ENCODE results near the gene GRIN1. TPM values are rescaled to one million over a fixed set of nuclear protein-coding genes. Genes with fewer than 3 reads are reported as not detected.
"Not testable (repeated sequence)": the region's sequence is repeated elsewhere in the genome, so short reads cannot be mapped to it uniquely, and the experiment has no call there.

The GRIN1 gene
- total RNA-seq, 2 donors from 2014 or later = 0.35 to 0.73 TPM

- H3K27ac Mint-ChIP-seq = no peak overlapping the region
- Histone ChIP-seq H3K4me1 (ENCODE audit: control insufficient read depth, insufficient read depth, low read length) (peaks cover 4% of the 10 kb centered on the region), H3K27me3 (ENCODE audit: control insufficient read depth, insufficient read depth, low read length, poor library complexity, severe bottlenecking) (peaks cover 28% of the 10 kb centered on the region), H3K4me3 (ENCODE audit: low read length) (no peak overlapping the region), H3K9me3 (ENCODE audit: control insufficient read depth, low read length) (no peaks in the 10 kb centered on the region), H3K27ac (ENCODE audit: low read depth, low read length) (no peak overlapping the region), H3K9ac (ENCODE audit: extremely low read depth, low read length, poor library complexity, severe bottlenecking) (no peak overlapping the region), H3K36me3 (ENCODE audit: control insufficient read depth, insufficient read depth, low read length) (no peaks in the 10 kb centered on the region)
- H3K4me3 Mint-ChIP-seq = no peak overlapping the region
- peaks cover 7% of the 10 kb centered on the region for H3K4me1 Mint-ChIP-seq
- DNase-seq = no peak
- peaks cover 7% of the 10 kb centered on the region for H3K9me3 Mint-ChIP-seq
- TF ChIP-seq CTCF (conservative IDR thresholded peaks at IDR 0.05) = no peak
- no peaks in the 10 kb centered on the region for H3K36me3 Mint-ChIP-seq (ENCODE audit: low read depth)
- WGBS, 2 experiments (ENCODE audit: insufficient coverage in 1 of 2, insufficient read length in 1 of 2) = 64 to 74% methylated on average over 5 to 6 of the region's 6 CpGs
- peaks cover 46% of the 10 kb centered on the region for H3K27me3 Mint-ChIP-seq (ENCODE audit: insufficient read depth)
Observed at GRCh38 chr9:137116027-137116507, 22.9 kb upstream of the GRIN1 start.

GRCh38 chr9:137116728-137117127 is 22.2 kb upstream of the GRIN1 start:
- Mint-ChIP-seq H3K9me3 (peaks cover 7% of the 10 kb centered on the region), H3K27ac (no peak overlapping the region), H3K36me3 (ENCODE audit: low read depth) (no peaks in the 10 kb centered on the region), H3K4me3 (no peak overlapping the region), H3K27me3 (ENCODE audit: insufficient read depth) (peaks cover 46% of the 10 kb centered on the region), H3K4me1 (peaks cover 7% of the 10 kb centered on the region)
- H3K9me3 ChIP-seq (ENCODE audit: control insufficient read depth, low read length) = no peaks in the 10 kb centered on the region
- TF ChIP-seq CTCF (conservative IDR thresholded peaks at IDR 0.05) = no peak
- peaks cover 28% of the 10 kb centered on the region for H3K27me3 ChIP-seq (ENCODE audit: control insufficient read depth, insufficient read depth, low read length, poor library complexity, severe bottlenecking)
- H3K36me3 ChIP-seq (ENCODE audit: control insufficient read depth, insufficient read depth, low read length) = no peaks in the 10 kb centered on the region
- no peak overlapping the region for H3K27ac ChIP-seq (ENCODE audit: low read depth, low read length)
- no peak for DNase-seq
- 84 to 91% methylated on average over 15 to 17 of the region's 17 CpGs for WGBS, 2 experiments (ENCODE audit: insufficient coverage in 1 of 2, insufficient read length in 1 of 2)
- H3K9ac ChIP-seq (ENCODE audit: extremely low read depth, low read length, poor library complexity, severe bottlenecking) = no peak overlapping the region
- no peak overlapping the region for H3K4me3 ChIP-seq (ENCODE audit: low read length)
- H3K4me1 ChIP-seq (ENCODE audit: control insufficient read depth, insufficient read depth, low read length) = peaks cover 4% of the 10 kb centered on the region

GRCh38 chr9:137117269-137117731 is 21.7 kb upstream of the GRIN1 start:
- H3K36me3 ChIP-seq (ENCODE audit: control insufficient read depth, insufficient read depth, low read length) = no peaks in the 10 kb centered on the region
- H3K9me3 Mint-ChIP-seq = peaks cover 7% of the 10 kb centered on the region
- TF ChIP-seq CTCF (conservative IDR thresholded peaks at IDR 0.05) = no peak
- peaks cover 46% of the 10 kb centered on the region for H3K27me3 Mint-ChIP-seq (ENCODE audit: insufficient read depth)
- H3K9ac ChIP-seq (ENCODE audit: extremely low read depth, low read length, poor library complexity, severe bottlenecking) = no peak overlapping the region
- H3K4me1 Mint-ChIP-seq = peaks cover 7% of the 10 kb centered on the region
- H3K27ac Mint-ChIP-seq = no peak overlapping the region
- H3K27me3 ChIP-seq (ENCODE audit: control insufficient read depth, insufficient read depth, low read length, poor library complexity, severe bottlenecking) = peaks cover 28% of the 10 kb centered on the region
- no peak overlapping the region for H3K27ac ChIP-seq (ENCODE audit: low read depth, low read length)
- no peak overlapping the region for H3K4me3 Mint-ChIP-seq
- no peak overlapping the region for H3K4me3 ChIP-seq (ENCODE audit: low read length)
- H3K36me3 Mint-ChIP-seq (ENCODE audit: low read depth) = no peaks in the 10 kb centered on the region
- no peaks in the 10 kb centered on the region for H3K9me3 ChIP-seq (ENCODE audit: control insufficient read depth, low read length)
- WGBS, 2 experiments (ENCODE audit: insufficient coverage in 1 of 2, insufficient read length in 1 of 2) = 81 to 91% methylated on average over 7 to 15 of the region's 15 CpGs
- peaks cover 4% of the 10 kb centered on the region for H3K4me1 ChIP-seq (ENCODE audit: control insufficient read depth, insufficient read depth, low read length)
- no peak for DNase-seq

- not testable (repeated sequence) for H3K36me3 ChIP-seq (ENCODE audit: control insufficient read depth, insufficient read depth, low read length); H3K4me1 ChIP-seq (ENCODE audit: control insufficient read depth, insufficient read depth, low read length); H3K27ac ChIP-seq (ENCODE audit: low read depth, low read length); H3K9me3 ChIP-seq (ENCODE audit: control insufficient read depth, low read length); H3K4me3 Mint-ChIP-seq; H3K4me3 ChIP-seq (ENCODE audit: low read length); H3K27ac Mint-ChIP-seq; H3K4me1 Mint-ChIP-seq; H3K9ac ChIP-seq (ENCODE audit: extremely low read depth, low read length, poor library complexity, severe bottlenecking); DNase-seq; H3K36me3 Mint-ChIP-seq (ENCODE audit: low read depth); H3K9me3 Mint-ChIP-seq
- H3K27me3 Mint-ChIP-seq (ENCODE audit: insufficient read depth) = peaks cover 41% of the 10 kb centered on the region
- H3K27me3 ChIP-seq (ENCODE audit: control insufficient read depth, insufficient read depth, low read length, poor library complexity, severe bottlenecking) = peaks cover 24% of the 10 kb centered on the region
- 76 to 88% methylated on average over 8 to 11 of the region's 12 CpGs for WGBS, 2 experiments (ENCODE audit: insufficient coverage in 1 of 2, insufficient read length in 1 of 2)
Observed at GRCh38 chr9:137118092-137118603, 20.8 kb upstream of the GRIN1 start.

GRCh38 chr9:137121927-137122795 is 16.8 kb upstream of the GRIN1 start:
- not testable (repeated sequence) for H3K36me3 ChIP-seq (ENCODE audit: control insufficient read depth, insufficient read depth, low read length); H3K27me3 Mint-ChIP-seq (ENCODE audit: insufficient read depth); H3K9ac ChIP-seq (ENCODE audit: extremely low read depth, low read length, poor library complexity, severe bottlenecking); H3K27ac ChIP-seq (ENCODE audit: low read depth, low read length); H3K4me3 Mint-ChIP-seq; H3K36me3 Mint-ChIP-seq (ENCODE audit: low read depth); H3K9me3 ChIP-seq (ENCODE audit: control insufficient read depth, low read length); H3K9me3 Mint-ChIP-seq; H3K4me1 ChIP-seq (ENCODE audit: control insufficient read depth, insufficient read depth, low read length); H3K27me3 ChIP-seq (ENCODE audit: control insufficient read depth, insufficient read depth, low read length, poor library complexity, severe bottlenecking); H3K27ac Mint-ChIP-seq; H3K4me3 ChIP-seq (ENCODE audit: low read length); H3K4me1 Mint-ChIP-seq; DNase-seq
- 82 to 87% methylated on average over 12 to 21 of the region's 25 CpGs for WGBS, 2 experiments (ENCODE audit: insufficient coverage in 1 of 2, insufficient read length in 1 of 2)
